LNCaP clone FGC (cell line): ENCODE measurements around the gene GTF2H4.
"Not testable (repeated sequence)": the region's sequence is repeated elsewhere in the genome, so short reads cannot be mapped to it uniquely, and the experiment has no call there.

ENCODE experiments used
- DNase-seq: peaks from one replicate; pipeline ENCODE4 v3.0.0-alpha.2; 2011; ENCODE audit warnings: low read depth
- H3K4me3 ChIP-seq: 2 replicates; pipeline ENCODE4 v1.5.1; 2011; ENCODE audit warnings: mild to moderate bottlenecking, low read depth, low read length, control low read depth
- CTCF ChIP-seq: IDR thresholded peaks from 2 replicates; pipeline ENCODE4 v1.5.1; 2012; ENCODE audit warnings: mild to moderate bottlenecking; ENCODE audit not compliant: control insufficient read depth, insufficient read depth; ENCODE audit errors: extremely low read depth

The GTF2H4 gene

GRCh38 chr6:30871592-30872183 is 36.3 kb upstream of the GTF2H4 start:
- H3K4me3 ChIP-seq: no peak overlapping the region
- DNase-seq: no peak
- no peak for TF ChIP-seq CTCF

- no peak for DNase-seq
- no peak for TF ChIP-seq CTCF
- no peak overlapping the region for H3K4me3 ChIP-seq
Observed at GRCh38 chr6:30873137-30873640, 34.8 kb upstream of the GTF2H4 start.

- not testable (repeated sequence) for DNase-seq, H3K4me3 ChIP-seq
Observed at GRCh38 chr6:30873795-30874194, 34.2 kb upstream of the GTF2H4 start.

- TF ChIP-seq CTCF: no peak
- H3K4me3 ChIP-seq: no peak overlapping the region
- no peak for DNase-seq
Observed at GRCh38 chr6:30875244-30876038, 32.6 kb upstream of the GTF2H4 start.

- no peak for DNase-seq
- TF ChIP-seq CTCF: no peak
- no peak overlapping the region for H3K4me3 ChIP-seq
Observed at GRCh38 chr6:30876039-30876730, 31.8 kb upstream of the GTF2H4 start.

GRCh38 chr6:30877419-30878262 is 30.4 kb upstream of the GTF2H4 start:
- TF ChIP-seq CTCF: peak; percentile 94
- peak overlapping the region; percentile 48 for H3K4me3 ChIP-seq
- peak; percentile 67 for DNase-seq
